C4-2B (cell line): ENCODE results near the gene GDAP2.

Source experiments
- ZFX ChIP-seq: fragments of 450-650 bp; IDR thresholded peaks from 2 replicates; pipeline ENCODE4 v1.6.1; 2017
- TF ChIP-seq, protein P1 (sequence below): fragments of 450-650 bp; conservative IDR thresholded peaks from 2 replicates; pipeline ENCODE4 v1.5.1; 2017; ENCODE audit warnings: mild to moderate bottlenecking

- TF ChIP-seq, protein P1, sequence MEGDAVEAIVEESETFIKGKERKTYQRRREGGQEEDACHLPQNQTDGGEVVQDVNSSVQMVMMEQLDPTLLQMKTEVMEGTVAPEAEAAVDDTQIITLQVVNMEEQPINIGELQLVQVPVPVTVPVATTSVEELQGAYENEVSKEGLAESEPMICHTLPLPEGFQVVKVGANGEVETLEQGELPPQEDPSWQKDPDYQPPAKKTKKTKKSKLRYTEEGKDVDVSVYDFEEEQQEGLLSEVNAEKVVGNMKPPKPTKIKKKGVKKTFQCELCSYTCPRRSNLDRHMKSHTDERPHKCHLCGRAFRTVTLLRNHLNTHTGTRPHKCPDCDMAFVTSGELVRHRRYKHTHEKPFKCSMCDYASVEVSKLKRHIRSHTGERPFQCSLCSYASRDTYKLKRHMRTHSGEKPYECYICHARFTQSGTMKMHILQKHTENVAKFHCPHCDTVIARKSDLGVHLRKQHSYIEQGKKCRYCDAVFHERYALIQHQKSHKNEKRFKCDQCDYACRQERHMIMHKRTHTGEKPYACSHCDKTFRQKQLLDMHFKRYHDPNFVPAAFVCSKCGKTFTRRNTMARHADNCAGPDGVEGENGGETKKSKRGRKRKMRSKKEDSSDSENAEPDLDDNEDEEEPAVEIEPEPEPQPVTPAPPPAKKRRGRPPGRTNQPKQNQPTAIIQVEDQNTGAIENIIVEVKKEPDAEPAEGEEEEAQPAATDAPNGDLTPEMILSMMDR, result no peak
- no peak for TF ChIP-seq ZFX
Observed at GRCh38 chr1:117814856-117815797, 114.3 kb downstream of the GDAP2 start.
